Stimulated activated CD8-positive, alpha-beta memory T cell treated with anti-CD3 and anti-CD28 coated beads, Interleukin-7, amount 100 ng/mL, for 4 hours (primary cell): ENCODE measurements around the gene RASGRP1.
A peak's percentile ranks its signal among the peaks of the same experiment; 100 is the strongest.

ENCODE experiments used
- DNase-seq, 2 donors: peaks; one replicate each; pipeline ENCODE4 v3.0.0-alpha.2; 2020; ENCODE audit warnings: low read depth in 2 of 2

The RASGRP1 gene

DNA sequence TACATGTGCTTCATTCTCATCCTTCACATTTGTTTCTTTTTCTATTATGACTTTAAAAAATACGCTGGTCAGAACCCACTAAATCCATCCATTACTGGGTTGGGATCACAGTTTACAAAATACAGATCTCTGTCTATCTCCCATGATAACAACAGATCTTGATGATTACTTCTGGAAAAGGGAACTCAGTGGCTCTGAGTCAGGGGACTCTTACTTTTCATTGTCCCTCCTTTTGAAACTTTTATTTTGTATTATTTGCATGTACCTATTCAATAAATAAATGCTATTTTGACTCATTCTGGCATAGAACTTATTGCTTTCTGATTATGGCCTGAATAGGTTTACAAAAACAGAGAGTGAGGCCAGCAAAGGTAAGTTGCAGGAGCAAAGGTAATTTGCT lies 11.6 kb upstream of the RASGRP1 start:
- DNase-seq: no peak

DNA sequence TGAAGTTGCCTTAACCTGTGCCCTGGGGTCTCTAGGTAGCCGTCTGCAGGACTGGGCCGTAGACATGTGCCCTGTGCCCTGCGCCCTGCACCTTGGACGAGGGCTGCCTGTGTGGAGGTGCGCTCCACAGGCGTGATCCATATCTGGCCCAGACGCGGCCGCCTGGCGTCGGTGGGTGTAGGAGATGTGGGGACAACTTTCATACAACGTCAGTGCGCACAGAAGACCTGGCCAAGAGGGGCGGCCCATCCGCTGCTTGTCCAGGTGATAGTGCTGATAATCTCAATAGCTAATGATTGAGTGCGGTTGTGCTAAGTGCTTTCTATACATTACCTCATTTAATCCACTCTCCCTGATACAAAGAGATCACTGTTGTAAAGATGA lies 665 bp upstream of the RASGRP1 start:
- no peak for DNase-seq

DNA sequence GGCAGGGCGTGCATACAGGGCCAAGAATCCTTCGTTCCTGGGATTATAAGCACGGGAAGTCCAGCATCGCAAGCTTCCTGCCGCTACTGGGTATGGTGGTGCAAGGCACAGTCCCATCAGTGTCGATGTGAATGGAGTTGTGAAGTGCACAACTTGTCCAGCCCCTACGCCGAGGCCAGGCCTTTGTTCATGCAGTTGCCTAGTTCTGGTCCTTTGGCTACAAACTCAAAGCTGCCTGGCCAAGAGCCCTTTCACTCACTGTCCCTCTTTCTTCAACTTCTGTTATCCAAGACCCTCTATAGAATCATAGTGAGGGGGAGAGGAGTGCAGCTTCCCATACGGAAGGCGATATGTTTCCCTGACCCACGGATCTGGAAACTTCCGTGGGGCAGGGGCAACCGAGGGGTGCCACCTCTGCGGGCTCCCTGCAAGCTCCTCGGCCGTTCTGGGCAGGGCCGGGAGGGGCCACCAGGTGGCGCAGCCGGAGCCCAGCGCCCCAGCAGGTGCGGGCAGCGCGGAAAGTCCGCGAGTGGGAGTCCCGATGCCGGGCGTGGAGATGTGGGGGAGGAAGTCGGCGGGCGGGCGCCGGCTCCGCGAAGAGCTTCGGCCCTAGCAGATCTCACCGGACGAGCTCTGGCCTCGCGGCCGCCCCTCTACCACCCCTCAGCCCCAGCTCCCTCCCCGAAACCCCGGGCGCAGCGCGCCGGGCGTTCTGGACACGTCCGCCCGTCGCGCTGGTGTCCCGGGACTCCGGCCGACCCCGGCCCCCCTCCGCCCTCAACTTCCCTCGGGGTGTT lies 693 bp downstream of the RASGRP1 start:
- peak; percentile 77 to 85 for DNase-seq

DNA sequence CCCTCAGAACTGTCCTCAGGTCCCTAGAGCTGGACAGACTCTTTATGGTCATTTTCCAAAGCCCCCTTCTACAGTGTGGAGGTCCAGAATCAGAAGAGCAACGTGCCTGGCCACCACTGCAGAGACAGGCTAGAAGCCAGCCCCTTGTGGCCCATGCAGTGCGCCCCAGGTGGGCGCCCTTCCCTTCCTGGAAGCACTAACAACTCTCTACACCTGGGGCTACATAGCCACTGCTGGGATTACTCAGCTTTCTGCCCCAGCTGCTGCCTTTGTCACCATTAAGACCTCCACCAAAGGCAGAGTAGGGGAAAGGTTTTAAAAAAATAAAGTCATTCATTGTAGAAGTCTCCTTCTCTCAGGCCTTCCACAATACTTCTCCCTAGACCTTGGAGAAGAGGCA lies 2.3 kb downstream of the RASGRP1 start:
- DNase-seq: no peak

DNA sequence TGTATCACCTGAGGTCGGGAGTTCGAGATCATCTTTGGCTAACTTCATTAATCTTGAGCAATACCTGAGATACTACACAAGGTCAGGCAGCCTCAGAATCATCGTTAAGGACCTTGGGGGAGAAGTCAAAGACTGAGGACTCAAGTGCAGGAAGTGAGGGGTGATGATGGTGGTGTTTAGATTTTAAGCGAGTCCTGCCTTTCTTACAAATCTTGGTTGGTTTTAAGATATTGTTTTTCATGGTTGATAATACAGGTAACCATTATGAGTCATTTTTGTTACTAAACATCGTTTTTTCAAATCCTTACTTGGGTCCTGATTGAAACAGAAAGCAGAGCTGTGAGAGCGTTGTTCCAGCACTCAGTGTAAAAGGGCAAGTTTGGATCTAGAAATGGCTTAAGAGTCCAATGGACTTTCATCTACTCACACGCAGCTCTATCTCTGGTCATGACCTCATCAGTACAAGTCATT lies 4.1 kb downstream of the RASGRP1 start:
- no peak for DNase-seq

DNA sequence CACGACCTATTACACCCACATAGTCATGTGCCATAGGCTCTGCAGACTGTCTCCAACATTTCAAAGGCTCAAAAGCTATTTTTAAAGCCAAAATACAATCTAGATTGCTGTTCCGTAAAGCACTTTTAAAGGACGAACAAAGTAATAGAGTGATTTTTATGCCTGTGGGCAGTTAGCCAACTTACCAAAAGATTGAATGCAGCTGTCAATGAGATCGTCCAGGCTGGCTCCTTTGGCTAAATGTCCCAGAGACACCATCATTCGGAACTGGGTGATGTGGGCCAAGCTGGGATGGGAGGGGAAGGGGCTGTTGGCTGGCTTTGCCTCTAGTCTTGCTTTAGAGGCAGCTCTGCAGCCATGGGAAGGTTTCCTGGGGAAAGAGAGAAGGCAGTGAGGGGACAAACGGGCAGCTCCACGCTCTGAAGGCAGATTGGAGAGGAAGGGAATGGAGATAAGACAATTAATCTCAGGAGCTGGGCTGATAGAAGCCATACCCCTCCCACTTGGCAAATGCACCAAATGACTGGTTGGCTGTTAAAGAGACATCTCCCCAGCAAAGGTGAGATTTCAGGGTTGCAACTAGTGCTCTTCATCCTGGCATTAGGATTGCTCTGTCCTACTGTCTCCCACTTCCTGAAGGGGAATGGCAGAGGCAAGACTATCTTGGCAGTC lies 4.8 kb downstream of the RASGRP1 start:
- DNase-seq: no peak

DNA sequence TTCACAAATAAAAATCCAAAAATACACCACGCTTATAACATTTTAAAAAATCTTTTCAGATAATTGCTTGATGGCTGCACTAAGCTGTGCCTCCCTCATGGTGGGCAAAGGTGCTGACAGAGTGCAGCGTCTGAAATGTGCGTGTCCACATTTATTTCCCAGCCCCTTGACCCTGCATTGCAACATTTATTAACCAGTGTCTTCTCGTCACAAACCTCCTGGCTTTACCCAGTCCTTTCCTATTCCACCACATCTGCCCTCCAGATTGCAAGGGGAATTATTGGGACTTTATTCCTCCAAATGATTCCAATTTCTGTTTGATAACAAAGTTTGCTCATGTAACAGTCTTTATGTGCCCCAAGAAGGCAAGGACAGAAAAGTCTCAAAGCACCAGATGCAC lies 5.5 kb downstream of the RASGRP1 start:
- DNase-seq: no peak

DNA sequence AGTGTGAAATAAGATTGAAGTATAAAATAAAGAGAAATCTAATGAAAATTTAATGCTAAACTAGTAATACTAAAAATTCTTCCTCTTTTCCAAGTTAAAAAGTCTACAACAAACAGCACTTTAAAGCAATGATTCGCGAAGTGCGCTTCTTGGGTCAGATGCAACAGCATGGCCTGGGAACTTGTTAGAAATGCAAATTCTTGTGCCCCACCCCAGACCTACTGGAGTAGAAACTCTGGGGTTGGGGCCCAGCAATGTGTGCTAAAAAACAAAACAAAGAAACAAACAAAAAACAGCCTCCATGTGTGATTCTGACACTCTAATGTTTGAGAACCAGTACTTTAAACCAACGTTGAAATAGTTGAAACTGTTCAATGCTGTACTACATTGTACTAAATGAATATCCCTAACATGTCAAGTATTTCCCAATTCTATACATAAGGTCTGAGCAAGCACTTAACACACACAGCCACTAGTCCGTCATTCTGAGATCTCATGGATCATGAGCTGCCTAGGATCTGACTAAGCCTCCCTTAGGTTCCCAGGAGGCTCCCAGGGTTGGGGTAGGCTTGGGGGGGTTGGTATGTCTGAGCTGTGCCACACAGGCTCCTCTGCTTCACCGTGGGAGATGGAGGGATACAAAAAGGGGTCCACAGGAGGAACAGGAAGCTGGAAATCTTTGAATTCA lies 6.1 kb downstream of the RASGRP1 start:
- no peak for DNase-seq

DNA sequence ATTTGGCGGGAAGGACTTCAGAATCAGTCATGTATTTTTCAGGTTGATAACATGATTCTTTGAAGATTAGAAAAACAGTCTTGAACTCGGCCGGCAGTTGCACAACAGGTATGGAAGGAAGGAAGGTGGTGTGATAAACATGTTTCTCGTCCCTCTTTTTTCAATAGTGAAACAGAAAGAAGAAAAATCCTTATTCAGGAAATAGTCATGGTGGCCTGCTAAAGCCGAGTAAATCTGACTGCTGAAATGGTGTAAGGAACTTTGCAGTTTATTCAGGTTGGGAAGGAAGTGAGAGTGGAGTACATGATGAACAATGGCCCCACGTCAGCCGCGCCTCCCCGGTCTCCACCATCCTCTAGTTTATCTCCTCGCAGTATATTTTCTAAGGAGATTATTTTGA lies 6.7 kb downstream of the RASGRP1 start:
- DNase-seq: no peak

DNA sequence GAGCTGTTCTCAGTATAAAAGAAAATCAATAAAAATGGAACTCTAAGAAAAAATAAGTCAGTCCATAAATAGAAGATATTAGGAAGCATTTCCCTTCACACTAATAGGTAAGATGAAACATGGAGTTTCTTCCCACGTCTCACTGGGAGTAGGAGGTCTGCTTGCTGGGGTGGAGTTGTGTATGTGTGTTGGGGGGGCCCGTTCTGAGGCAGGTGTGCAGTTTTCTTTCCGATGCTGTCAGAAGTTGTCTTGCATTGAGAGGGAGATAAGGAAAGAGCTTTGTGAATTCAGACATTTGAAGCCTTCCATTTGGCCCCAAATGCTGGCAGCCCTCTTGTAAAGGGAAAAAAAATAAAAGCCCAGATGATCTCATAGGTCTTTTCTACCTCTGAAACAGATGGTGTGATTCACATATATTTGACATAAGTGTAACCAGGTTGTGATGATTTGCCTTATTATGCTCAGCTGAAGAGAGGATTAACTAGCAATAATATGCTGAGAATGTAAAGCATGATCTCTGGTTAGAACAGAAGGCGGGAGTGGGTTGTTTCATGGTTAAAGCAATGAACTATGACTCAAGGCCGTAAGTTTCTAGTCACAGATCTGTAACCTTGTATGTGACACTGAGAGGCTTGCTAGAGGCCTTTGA lies 8.8 kb downstream of the RASGRP1 start:
- no peak for DNase-seq

DNA sequence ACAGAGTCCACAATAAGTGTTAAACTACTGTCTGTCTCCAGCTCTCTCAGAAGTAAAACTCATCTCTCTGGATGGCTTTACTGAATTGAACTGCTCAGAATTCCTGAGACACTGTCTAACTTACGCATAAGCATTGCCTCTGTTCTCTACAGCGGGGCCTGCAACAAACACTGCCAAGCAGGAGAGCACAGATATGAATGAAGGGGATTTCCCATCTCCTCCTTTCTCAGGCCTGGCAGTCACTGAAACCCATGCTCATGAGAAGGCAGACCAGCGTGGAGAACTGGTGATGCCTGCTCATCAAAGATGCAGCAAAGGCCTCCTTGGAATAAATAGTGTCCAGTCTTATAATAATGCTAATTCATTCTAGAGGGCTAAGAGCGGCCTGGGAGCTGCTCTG lies 10.3 kb downstream of the RASGRP1 start:
- no peak for DNase-seq

DNA sequence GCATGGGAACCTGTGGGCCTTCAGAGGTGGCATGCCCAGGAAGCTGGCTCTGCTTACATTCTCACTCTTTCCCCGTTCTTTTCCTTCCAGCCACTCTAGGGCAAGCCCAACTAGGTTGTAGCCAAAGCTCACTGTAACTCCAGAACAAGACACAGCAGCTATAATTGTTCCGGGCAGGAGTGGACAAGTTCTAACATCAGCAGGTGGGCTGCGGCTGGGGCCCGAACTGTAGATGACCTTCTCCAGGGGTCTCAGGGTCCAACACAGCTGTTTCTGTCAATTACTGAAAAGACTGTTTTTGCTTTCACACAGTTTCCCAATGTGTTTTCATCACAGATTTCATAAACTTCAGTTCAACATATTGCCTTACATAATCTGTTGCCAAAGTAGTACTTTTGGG lies 11.5 kb downstream of the RASGRP1 start:
- no peak for DNase-seq

DNA sequence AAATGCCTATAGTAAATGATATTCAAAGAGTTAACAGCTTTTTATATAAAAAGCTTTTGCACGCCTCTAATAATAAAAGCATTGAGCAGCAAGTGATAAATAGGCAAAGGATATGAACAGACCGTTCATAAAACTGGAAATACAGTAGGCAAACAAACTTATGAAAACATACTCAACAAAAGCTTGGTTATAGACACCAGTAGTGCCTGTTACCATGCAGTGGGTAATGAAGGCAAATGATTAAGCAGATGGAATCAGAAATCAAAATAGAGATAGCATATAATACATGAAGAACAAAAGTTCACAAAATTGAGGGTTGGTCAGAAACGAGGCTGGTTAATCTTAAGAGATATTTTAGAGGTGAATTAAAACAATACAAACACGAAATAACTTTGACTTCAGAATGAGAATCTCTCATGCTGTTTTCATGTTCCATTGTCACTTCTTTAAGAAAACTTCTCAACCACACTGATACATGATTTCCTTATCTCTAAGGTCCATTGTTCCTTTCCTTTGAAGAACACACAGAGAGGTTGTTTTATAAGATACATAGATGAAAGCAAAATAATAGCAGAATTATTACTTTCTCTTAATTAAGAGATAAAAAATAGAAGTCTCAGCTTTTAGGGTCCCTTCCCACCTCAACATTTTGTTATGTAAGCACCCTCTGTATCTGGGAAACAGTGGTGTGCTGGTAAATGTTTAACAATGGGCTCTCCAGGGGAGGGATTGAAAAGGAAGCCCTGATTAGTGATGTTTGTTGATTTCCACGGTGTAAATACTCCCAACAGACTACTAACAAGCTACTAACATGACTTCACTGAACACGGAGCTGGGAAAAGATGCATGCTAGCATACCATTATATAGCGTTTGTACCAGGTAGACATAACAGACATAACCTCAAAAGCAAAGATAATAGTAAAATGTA lies 12.6 kb downstream of the RASGRP1 start:
- no peak for DNase-seq

DNA sequence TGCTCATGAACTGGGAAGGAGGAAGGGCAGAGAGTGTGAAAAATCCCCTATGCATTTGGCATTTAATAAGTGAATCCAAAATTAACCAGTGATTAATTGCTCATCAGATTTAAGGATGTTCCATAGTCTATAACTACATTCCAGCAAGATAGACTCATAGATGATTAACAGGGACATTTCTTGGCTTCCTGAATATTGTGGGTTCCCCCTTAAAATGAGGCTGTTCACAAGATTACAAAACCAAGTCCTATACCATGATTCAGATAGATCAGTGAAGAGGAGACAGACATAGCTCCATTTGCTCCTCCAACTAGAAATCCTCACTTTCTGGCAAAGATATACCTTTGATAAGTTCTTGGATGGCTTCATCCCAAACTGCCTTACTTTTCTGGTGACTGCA lies 15.4 kb downstream of the RASGRP1 start:
- DNase-seq: no peak

DNA sequence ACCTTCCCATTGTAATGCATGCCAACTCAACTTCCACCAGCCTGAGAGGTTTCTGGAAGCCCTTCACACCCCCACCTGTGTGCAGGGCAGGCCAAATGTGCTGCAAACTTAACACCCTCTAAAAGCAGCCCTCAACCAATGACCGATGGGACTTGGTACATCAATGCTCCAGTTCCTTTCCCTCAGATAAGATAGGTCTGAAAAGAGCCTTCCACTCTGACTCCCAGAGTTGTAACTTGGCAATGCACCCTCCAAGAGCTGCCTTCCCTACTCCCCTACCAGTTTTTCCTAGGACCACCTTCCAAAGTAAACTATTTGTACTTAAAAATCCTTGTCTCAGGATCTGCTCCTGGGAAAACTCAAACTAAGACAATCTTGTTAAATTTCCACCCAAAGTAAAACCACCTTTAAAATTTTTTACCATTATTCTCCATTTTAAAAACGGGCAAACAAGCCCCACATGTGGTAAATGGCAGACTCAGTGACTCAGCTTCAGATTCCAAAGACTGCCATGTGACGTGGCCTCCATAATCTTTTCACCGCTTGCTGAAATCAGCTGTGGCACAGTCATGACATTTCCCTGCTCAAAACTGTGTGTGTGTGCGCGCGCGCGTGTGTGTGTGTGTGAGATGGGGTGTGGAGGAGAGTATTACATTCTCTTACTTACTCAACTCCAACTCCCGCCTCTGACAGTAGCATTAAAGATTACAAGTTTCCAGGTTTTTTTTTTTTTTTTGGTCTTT lies 17.2 kb downstream of the RASGRP1 start:
- no peak for DNase-seq

DNA sequence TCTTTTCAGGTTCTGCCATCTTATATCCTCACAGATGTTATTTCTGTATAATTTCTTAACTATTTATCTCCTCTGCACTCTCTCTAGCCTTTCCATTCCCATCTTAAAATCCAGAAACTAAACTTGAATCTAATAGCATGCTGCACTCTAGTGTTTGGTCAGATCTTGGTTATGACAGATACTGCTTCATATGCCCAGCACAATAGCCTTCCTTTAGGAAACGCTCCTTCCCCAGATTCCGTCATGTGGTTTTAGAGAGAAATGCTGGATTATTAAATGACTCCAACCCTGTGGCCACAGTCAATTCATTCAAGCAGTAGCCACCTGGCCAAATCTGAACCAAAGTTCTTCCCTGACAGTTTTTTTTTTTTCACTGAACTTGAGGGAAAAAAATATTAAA lies 19.4 kb downstream of the RASGRP1 start:
- DNase-seq: no peak

DNA sequence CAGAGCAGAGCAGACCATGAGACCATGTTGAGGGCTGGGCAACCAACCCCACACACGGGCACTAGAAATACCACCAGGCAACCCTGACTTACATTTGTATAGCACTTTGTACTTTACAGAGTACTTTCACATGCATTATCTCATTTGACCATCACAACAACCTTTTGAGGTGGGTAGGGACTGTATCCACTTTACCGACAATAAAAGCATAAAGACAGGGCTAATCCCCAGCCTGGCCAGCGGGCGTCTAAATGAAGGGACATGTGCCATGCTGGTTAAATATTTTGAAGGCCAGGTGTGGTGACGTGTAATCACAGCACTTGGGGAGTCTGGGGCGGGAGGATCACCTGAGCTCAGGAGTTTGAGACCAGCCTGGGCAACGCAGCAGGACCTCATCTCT lies 23.6 kb downstream of the RASGRP1 start:
- no peak for DNase-seq

DNA sequence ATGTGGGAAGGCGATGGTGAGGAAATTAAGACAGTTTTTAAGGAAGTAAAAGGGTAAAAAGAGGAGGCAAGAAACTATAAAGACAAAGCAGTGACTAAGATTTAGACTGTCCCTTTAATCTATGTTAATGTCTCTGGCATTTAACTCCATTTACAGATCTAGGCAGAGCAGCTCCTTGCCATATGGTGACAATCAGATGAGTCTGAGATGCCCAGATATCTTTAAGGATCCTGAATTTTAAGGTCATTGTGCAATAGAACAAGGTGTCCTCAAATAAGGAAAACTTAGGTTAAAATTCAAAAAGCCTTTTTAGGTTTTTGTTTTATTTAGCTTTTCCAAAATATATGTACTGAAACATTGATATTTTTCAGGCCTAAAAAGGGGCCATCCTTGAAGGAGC lies 24.1 kb downstream of the RASGRP1 start:
- DNase-seq: no peak

DNA sequence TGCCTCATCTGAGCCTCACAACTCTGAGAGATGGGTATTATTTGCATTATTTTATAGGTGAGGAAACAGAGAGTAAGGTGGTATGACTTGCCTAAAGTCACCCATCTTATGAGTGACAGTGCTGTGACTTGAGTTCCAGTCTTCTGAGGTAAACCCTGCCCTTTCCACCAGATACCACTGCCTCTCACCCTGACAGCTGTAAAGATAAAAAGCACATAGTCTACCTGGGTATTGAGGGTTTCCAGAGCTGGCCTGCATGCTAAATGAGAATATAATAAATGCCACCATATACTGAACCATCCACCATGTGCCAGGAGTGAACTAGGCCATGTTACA lies 25.6 kb downstream of the RASGRP1 start:
- DNase-seq: no peak

DNA sequence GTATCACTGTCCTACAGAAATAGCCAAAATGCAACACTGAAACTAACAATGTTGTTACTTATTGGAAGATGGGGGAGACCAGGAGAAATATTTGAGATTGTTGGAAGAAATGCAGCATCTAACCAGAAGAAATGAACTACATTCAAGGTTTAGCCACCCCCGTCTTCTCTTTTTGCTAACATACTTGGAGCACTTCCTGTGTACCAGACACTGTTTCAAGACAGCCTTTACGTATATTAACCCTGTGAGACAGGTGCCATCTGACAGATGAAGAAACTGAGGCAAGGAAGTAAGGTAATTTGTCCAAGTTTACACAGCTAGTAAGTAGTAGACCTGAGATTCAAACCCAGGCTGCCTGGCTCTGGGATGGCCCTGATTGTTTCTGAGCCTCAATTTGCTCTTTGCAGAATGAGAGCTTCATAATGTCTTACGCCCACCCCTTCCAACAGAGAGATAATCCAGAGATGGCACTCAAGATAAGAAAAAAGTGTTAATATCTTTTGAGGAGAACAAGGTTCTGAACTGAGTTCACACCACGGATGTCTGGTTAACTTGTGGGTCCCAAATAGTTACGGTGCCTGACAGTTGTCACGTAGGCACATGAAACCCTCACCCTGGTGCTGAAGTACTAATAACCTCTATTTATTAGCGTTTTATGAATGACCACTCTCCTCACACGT lies 26.1 kb downstream of the RASGRP1 start:
- no peak for DNase-seq
